Nasal cavity respiratory epithelium epithelial cell of viscerocranial mucosa (primary cell): ENCODE results near the gene AMMECR1. TPM values are rescaled to one million over a fixed set of nuclear protein-coding genes. Genes with fewer than 3 reads are reported as not detected.

Experiments used
- total RNA-seq: library from RNA; depleted of rRNA; stranded (reverse); fragments of >200 nt; gene quantifications from 2 replicates; pipeline ENCODE4 v1.2.3, GENCODE V29; 2014

AMMECR1 gene
- 36.6 and 38.8 TPM in 2 replicates for total RNA-seq

GRCh38 chrX:110317820-110318663 is at the start of gene AMMECR1:
Gene AMMECR1, minus strand, starts transcription at chrX:110318085. Its CDS starts 14 bp downstream, at chrX:110318071.

GRCh38 chrX:110358548-110358947 is 40.7 kb upstream of the AMMECR1 start, which contains the start of gene RTL9:
Gene RTL9, plus strand, starts transcription at chrX:110358848. Its CDS starts 91,770 bp downstream, at chrX:110450618.

Other genes with a start within 250 kb of the AMMECR1 start
- gene RTL9, start 40.8 kb upstream of the AMMECR1 start, total RNA-seq: under 0.01 and 0.07 TPM in 2 replicates